Mesenchymal stem cell (in vitro differentiated cells and primary cell): ENCODE data around the gene NDUFS6.

Experiments used
- DNase-seq: peaks from one replicate; pipeline ENCODE4 v3.0.0-alpha.2; 2013
- H2AFZ ChIP-seq: one replicate; pipeline ENCODE4 v1.6.1; 2013; ENCODE audit warnings: low read depth, mild to moderate bottlenecking, control low read depth, inconsistent platforms, low read length, moderate library complexity
- H2AK5ac ChIP-seq: 2 replicates; pipeline ENCODE4 v1.6.1; 2013; ENCODE audit warnings: low read length, moderate library complexity, mild to moderate bottlenecking, inconsistent platforms; ENCODE audit not compliant: severe bottlenecking
- H2BK120ac ChIP-seq: one replicate; pipeline ENCODE4 v1.6.1; 2013; ENCODE audit warnings: low read depth, mild to moderate bottlenecking, inconsistent platforms, low read length, moderate library complexity
- H2BK12ac ChIP-seq, 2 experiments: one replicate each; pipeline ENCODE4 v1.6.1; 2013; ENCODE audit warnings: inconsistent platforms in 2 of 2, low read length in 2 of 2, mild to moderate bottlenecking in 2 of 2, moderate library complexity in 2 of 2, control low read depth in 1 of 2
- H2BK15ac ChIP-seq: one replicate; pipeline ENCODE4 v1.6.1; 2013; ENCODE audit warnings: mild to moderate bottlenecking, low read depth, inconsistent platforms; ENCODE audit not compliant: poor library complexity, severe bottlenecking
- H2BK5ac ChIP-seq: 2 replicates; pipeline ENCODE4 v1.6.1; 2013; ENCODE audit warnings: low read depth, mild to moderate bottlenecking, low read length, control low read depth, inconsistent platforms; ENCODE audit not compliant: poor library complexity, severe bottlenecking
- H3K14ac ChIP-seq, 2 experiments: one replicate each; pipeline ENCODE4 v1.6.1; 2013; ENCODE audit warnings: inconsistent platforms in 2 of 2, low read length in 2 of 2, control low read depth in 1 of 2, mild to moderate bottlenecking in 1 of 2, moderate library complexity in 1 of 2
- H3K18ac ChIP-seq, 2 experiments: one replicate each; pipeline ENCODE4 v1.6.1; 2013; ENCODE audit warnings: inconsistent platforms in 2 of 2, low read length in 2 of 2, control low read depth in 1 of 2, low read depth in 1 of 2, mild to moderate bottlenecking in 1 of 2
- H3K23ac ChIP-seq, 2 experiments: one replicate each; pipeline ENCODE4 v1.6.1; 2013; ENCODE audit warnings: inconsistent platforms in 2 of 2, low read length in 2 of 2, mild to moderate bottlenecking in 2 of 2, moderate library complexity in 2 of 2, control low read depth in 1 of 2
- H3K27ac ChIP-seq: 2 replicates; pipeline ENCODE4 v1.5.1; 2013; ENCODE audit warnings: mild to moderate bottlenecking, moderate library complexity, low read length, control low read depth, inconsistent platforms; ENCODE audit not compliant: poor library complexity, severe bottlenecking
- H3K27me3 ChIP-seq, 2 experiments: 2 replicates each; pipeline versions ENCODE4 v1.6.1 to v1.7.0; 2013; ENCODE audit warnings: low read length in 2 of 2, mild to moderate bottlenecking in 2 of 2, moderate library complexity in 2 of 2, control low read depth in 1 of 2, inconsistent platforms in 1 of 2; ENCODE audit not compliant: control insufficient read depth in 1 of 2, insufficient read depth in 1 of 2
- H3K36me3 ChIP-seq, 2 experiments: 2 replicates each; pipeline versions ENCODE4 v1.6.1 to v1.7.0; 2013; ENCODE audit warnings: low read length in 2 of 2, control low read depth in 1 of 2, inconsistent platforms in 1 of 2, low read depth in 1 of 2, mild to moderate bottlenecking in 1 of 2; ENCODE audit not compliant: insufficient read depth in 2 of 2, control insufficient read depth in 1 of 2
- H3K4ac ChIP-seq, 2 experiments: one replicate each; pipeline ENCODE4 v1.6.1; 2013; ENCODE audit warnings: inconsistent platforms in 2 of 2, low read length in 2 of 2, mild to moderate bottlenecking in 2 of 2, moderate library complexity in 2 of 2, control low read depth in 1 of 2, low read depth in 1 of 2
- H3K4me1 ChIP-seq: 2 replicates; pipeline ENCODE4 v1.6.1; 2013; ENCODE audit warnings: low read depth, low read length, control low read depth; ENCODE audit not compliant: control insufficient read depth, insufficient read depth
- H3K4me2 ChIP-seq: 2 replicates; pipeline ENCODE4 v1.6.1; 2013; ENCODE audit warnings: low read length, mild to moderate bottlenecking, inconsistent platforms; ENCODE audit not compliant: poor library complexity, severe bottlenecking
- H3K4me3 ChIP-seq, 2 experiments: 2 replicates each; pipeline versions ENCODE4 v1.5.1 to v1.7.0; 2013; ENCODE audit warnings: low read length in 2 of 2, mild to moderate bottlenecking in 2 of 2, control low read depth in 1 of 2, low read depth in 1 of 2; ENCODE audit not compliant: insufficient read depth in 1 of 2
- H3K79me1 ChIP-seq: replicated peaks from 2 replicates; pipeline ENCODE4 v1.6.1; 2013; ENCODE audit warnings: mild to moderate bottlenecking, control low read depth, low read length, inconsistent platforms; ENCODE audit not compliant: poor library complexity, severe bottlenecking
- H3K9ac ChIP-seq: 2 replicates; pipeline ENCODE4 v1.7.0; 2013; ENCODE audit warnings: mild to moderate bottlenecking, low read length, moderate library complexity
- H3K9me3 ChIP-seq: 2 replicates; pipeline ENCODE4 v1.7.0; 2013; ENCODE audit warnings: mild to moderate bottlenecking, low read length; ENCODE audit not compliant: control insufficient read depth
- H4K8ac ChIP-seq: one replicate; pipeline ENCODE4 v1.6.1; 2013; ENCODE audit warnings: inconsistent platforms, mild to moderate bottlenecking, low read length, moderate library complexity
- H4K91ac ChIP-seq: one replicate; pipeline ENCODE4 v1.6.1; 2013; ENCODE audit warnings: mild to moderate bottlenecking, low read length, inconsistent platforms
- WGBS: methylation state at CpG from one replicate; pipeline ENCODE4 v1.1.7; 2013; ENCODE audit warnings: mixed read lengths; 5-methylcytosine and 5-hydroxymethylcytosine counted together

The NDUFS6 gene

GRCh38 chr5:1763960-1764605 lies 37.1 kb upstream of the NDUFS6 start:
- Histone ChIP-seq H4K8ac (no peak overlapping the region), H3K23ac (no peak overlapping the region), H3K14ac (no peak overlapping the region), H3K4ac (no peak overlapping the region), H3K4me3 (no peak overlapping the region), H3K36me3 (no peaks in the 10 kb centered on the region), H2BK120ac (no peak overlapping the region), H3K4me1 (peaks cover 3% of the 10 kb centered on the region), H2BK5ac (no peak overlapping the region), H4K91ac (no peak overlapping the region), H3K27me3 (peaks cover 45 to 58% of the 10 kb centered on the region in 2 experiments), H3K4me2 (no peak overlapping the region), H2AK5ac (no peak overlapping the region), H3K79me1 (no peaks in the 10 kb centered on the region), H3K27ac (no peak overlapping the region), H3K18ac (no peak overlapping the region), H3K9me3 (no peaks in the 10 kb centered on the region), H2AFZ (no peak overlapping the region), H2BK12ac (no peak overlapping the region), H3K9ac (no peak overlapping the region), H2BK15ac (no peak overlapping the region)
- 84% methylated on average over 32 of the region's 32 CpGs for WGBS
- DNase-seq = no peak

- no peaks in the 10 kb centered on the region for H3K36me3 ChIP-seq
- no peak overlapping the region for H3K4ac ChIP-seq
- H3K4me3 ChIP-seq = no peak overlapping the region
- no peak overlapping the region for H2BK5ac ChIP-seq
- H3K27ac ChIP-seq = no peak overlapping the region
- H4K8ac ChIP-seq = no peak overlapping the region
- H3K9me3 ChIP-seq = no peaks in the 10 kb centered on the region
- H2AK5ac ChIP-seq = no peak overlapping the region
- no peak overlapping the region for H3K4me2 ChIP-seq
- H2BK15ac ChIP-seq = no peak overlapping the region
- no peak overlapping the region for H3K18ac ChIP-seq
- no peak overlapping the region for H2BK12ac ChIP-seq
- H3K23ac ChIP-seq = no peak overlapping the region
- no peak overlapping the region for H3K14ac ChIP-seq
- WGBS = 91% methylated on average over 11 of the region's 11 CpGs
- H3K9ac ChIP-seq = no peak overlapping the region
- peaks cover 45 to 56% of the 10 kb centered on the region in 2 experiments for H3K27me3 ChIP-seq
- H3K4me1 ChIP-seq = peaks cover 3% of the 10 kb centered on the region
- H2AFZ ChIP-seq = no peak overlapping the region
- no peaks in the 10 kb centered on the region for H3K79me1 ChIP-seq
- no peak overlapping the region for H4K91ac ChIP-seq
- no peak overlapping the region for H2BK120ac ChIP-seq
- no peak for DNase-seq
Observed at GRCh38 chr5:1764606-1764960, 36.6 kb upstream of the NDUFS6 start.

GRCh38 chr5:1765141-1765879 lies 35.9 kb upstream of the NDUFS6 start:
- no peak overlapping the region for H2BK15ac ChIP-seq
- no peak overlapping the region for H2BK120ac ChIP-seq
- WGBS = 85% methylated on average over 12 of the region's 15 CpGs
- no peak overlapping the region for H4K91ac ChIP-seq
- no peak for DNase-seq
- no peak overlapping the region for H3K4me2 ChIP-seq
- no peak overlapping the region for H3K14ac ChIP-seq
- H2BK12ac ChIP-seq = no peak overlapping the region
- no peak overlapping the region for H2BK5ac ChIP-seq
- H4K8ac ChIP-seq = no peak overlapping the region
- no peak overlapping the region for H3K23ac ChIP-seq
- H2AFZ ChIP-seq = no peak overlapping the region
- H3K36me3 ChIP-seq = no peaks in the 10 kb centered on the region
- H2AK5ac ChIP-seq = no peak overlapping the region
- H3K9me3 ChIP-seq = no peaks in the 10 kb centered on the region
- H3K27me3 ChIP-seq = peaks cover 49 to 59% of the 10 kb centered on the region in 2 experiments
- no peaks in the 10 kb centered on the region for H3K79me1 ChIP-seq
- H3K4me3 ChIP-seq = no peak overlapping the region
- H3K9ac ChIP-seq = no peak overlapping the region
- H3K18ac ChIP-seq = no peak overlapping the region
- H3K27ac ChIP-seq = no peak overlapping the region
- H3K4ac ChIP-seq = no peak overlapping the region
- peaks cover 3% of the 10 kb centered on the region for H3K4me1 ChIP-seq

GRCh38 chr5:1765880-1766235 lies 35.3 kb upstream of the NDUFS6 start:
- H3K36me3 ChIP-seq = no peaks in the 10 kb centered on the region
- no peak overlapping the region for H3K18ac ChIP-seq
- no peaks in the 10 kb centered on the region for H3K9me3 ChIP-seq
- no peak overlapping the region for H3K9ac ChIP-seq
- H3K27me3 ChIP-seq = peaks cover 49 to 59% of the 10 kb centered on the region in 2 experiments
- H2AFZ ChIP-seq = no peak overlapping the region
- H3K14ac ChIP-seq = no peak overlapping the region
- H4K91ac ChIP-seq = no peak overlapping the region
- H2BK15ac ChIP-seq = no peak overlapping the region
- no peaks in the 10 kb centered on the region for H3K79me1 ChIP-seq
- no peak for DNase-seq
- H2AK5ac ChIP-seq = no peak overlapping the region
- no peak overlapping the region for H3K23ac ChIP-seq
- H4K8ac ChIP-seq = no peak overlapping the region
- H2BK120ac ChIP-seq = no peak overlapping the region
- H3K4me2 ChIP-seq = no peak overlapping the region
- WGBS = 93% methylated on average over 3 of the region's 3 CpGs
- H2BK5ac ChIP-seq = no peak overlapping the region
- H2BK12ac ChIP-seq = no peak overlapping the region
- H3K4me1 ChIP-seq = peaks cover 3% of the 10 kb centered on the region
- no peak overlapping the region for H3K4ac ChIP-seq
- no peak overlapping the region for H3K4me3 ChIP-seq
- H3K27ac ChIP-seq = no peak overlapping the region
